ENCODE data around the gene SLC9C2.
"Not testable (repeated sequence)": the region's sequence is repeated elsewhere in the genome, so short reads cannot be mapped to it uniquely, and the experiment has no call there.

The SLC9C2 gene

GRCh38 chr1:173479649-173480048, 123.2 kb downstream of the SLC9C2 start:
- no peak for DNase-seq

GRCh38 chr1:173478094-173478674, 124.7 kb downstream of the SLC9C2 start:
- DNase-seq, result no peak

GRCh38 chr1:173477286-173478093, 125.4 kb downstream of the SLC9C2 start, which contains the start of gene PRDX6:
Gene PRDX6, plus strand, starts transcription at chr1:173477335. Its CDS starts 63 bp downstream, at chr1:173477398.
- DNase-seq, result no peak

GRCh38 chr1:173476665-173477285, 126.1 kb downstream of the SLC9C2 start:
- peak; percentile 92 for DNase-seq

GRCh38 chr1:173476197-173476664, 126.6 kb downstream of the SLC9C2 start:
- DNase-seq, result no peak

- DNase-seq, result no peak
Measured at GRCh38 chr1:173475564-173476196, 127.2 kb downstream of the SLC9C2 start.

- DNase-seq, result not testable (repeated sequence)
Measured at GRCh38 chr1:173474780-173475421, 128.0 kb downstream of the SLC9C2 start.

- no peak for DNase-seq
Measured at GRCh38 chr1:173474097-173474779, 128.6 kb downstream of the SLC9C2 start.

- DNase-seq, result no peak
Measured at GRCh38 chr1:173473599-173474011, 129.3 kb downstream of the SLC9C2 start.

GRCh38 chr1:173470608-173471007, 132.3 kb downstream of the SLC9C2 start:
- no peak for DNase-seq

- no peak for DNase-seq
Measured at GRCh38 chr1:173469656-173470055, 133.2 kb downstream of the SLC9C2 start.

- DNase-seq, result no peak
Measured at GRCh38 chr1:173467426-173467825, 135.4 kb downstream of the SLC9C2 start.

- DNase-seq, result not testable (repeated sequence)
Measured at GRCh38 chr1:173464185-173464584, 138.7 kb downstream of the SLC9C2 start.

- DNase-seq, result not testable (repeated sequence)
Measured at GRCh38 chr1:173462666-173463065, 140.2 kb downstream of the SLC9C2 start.

- DNase-seq, result no peak
Measured at GRCh38 chr1:173459885-173460284, 143.0 kb downstream of the SLC9C2 start.

GRCh38 chr1:173454966-173455524, 147.8 kb downstream of the SLC9C2 start:
- DNase-seq, result no peak

GRCh38 chr1:173453982-173454381, 148.9 kb downstream of the SLC9C2 start:
- no peak for DNase-seq

GRCh38 chr1:173451981-173452380, 150.9 kb downstream of the SLC9C2 start:
- DNase-seq, result no peak
